GM10248 (cell line): ENCODE data around the gene SHF.

ENCODE experiments used
- CTCF ChIA-PET: fragments of 300-600 bp; sonication (Branson Sonifier 250); formaldehyde crosslinking; extraction: SDS; loops from one replicate; lab custom pipeline; 2021; ENCODE audit warnings: antibody characterized with exemption; lab: Yijun Ruan, JAX
- POLR2A ChIA-PET: fragments of 350-650 bp; sonication (Branson Sonifier 250); formaldehyde crosslinking; extraction: SDS; loops from one replicate; lab custom pipeline; 2020; ENCODE audit warnings: antibody characterized with exemption; lab: Yijun Ruan, JAX
- DNase-seq: peaks from one replicate; pipeline ENCODE4 v3.0.0; 2012; ENCODE audit errors: extremely low spot score
- TF ChIP-seq, protein P1 (sequence below): IDR thresholded peaks from 2 replicates; pipeline ENCODE4 v1.5.1; 2012; ENCODE audit warnings: mild to moderate bottlenecking, low read depth; ENCODE audit errors: extremely low read depth, missing control alignments, control extremely low read depth

The SHF gene

DNA sequence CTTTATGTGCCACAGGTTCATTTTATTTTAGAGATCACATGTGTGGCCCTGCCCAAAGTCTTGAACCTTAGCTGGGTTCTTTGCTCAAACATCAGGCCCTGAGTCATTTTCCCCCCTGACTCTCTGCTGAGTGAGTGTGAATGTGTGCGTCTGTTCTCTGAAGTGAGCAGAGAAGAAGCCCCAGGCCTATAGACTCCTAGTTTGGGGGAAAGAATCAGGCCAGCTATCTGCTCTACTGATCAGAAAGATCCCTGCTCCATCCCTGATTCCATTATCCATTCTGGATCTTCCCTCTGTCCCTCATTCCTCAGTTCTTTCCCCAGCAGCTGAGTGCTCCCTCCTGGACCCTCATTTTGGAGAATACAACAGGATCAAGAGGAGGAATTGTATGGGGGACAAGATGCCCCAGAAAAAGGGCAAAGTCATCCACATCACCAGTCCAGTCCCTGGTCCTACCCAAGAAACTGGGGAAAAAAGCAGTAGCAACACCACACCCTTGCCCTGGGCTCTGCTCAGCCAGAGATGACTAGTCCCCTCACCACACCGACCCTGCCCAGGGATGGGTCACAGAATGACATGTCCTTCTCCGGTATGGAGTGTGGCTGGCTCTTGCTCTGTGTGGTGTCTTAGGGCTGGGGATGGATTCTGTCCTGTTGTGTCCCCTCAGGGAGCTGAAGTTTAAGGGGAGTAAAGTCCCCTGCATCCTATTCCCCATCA is 54.8 kb downstream of the SHF start:
- CTCF ChIA-PET: interaction anchor here (0.9 to 5.6 kb wide), 6 partner anchors 11 to 173 kb away, joined by 3 to 53 read pairs (median 6); no protein-coding TSS in a partner anchor
- no peak for DNase-seq
- TF ChIP-seq, protein P1, sequence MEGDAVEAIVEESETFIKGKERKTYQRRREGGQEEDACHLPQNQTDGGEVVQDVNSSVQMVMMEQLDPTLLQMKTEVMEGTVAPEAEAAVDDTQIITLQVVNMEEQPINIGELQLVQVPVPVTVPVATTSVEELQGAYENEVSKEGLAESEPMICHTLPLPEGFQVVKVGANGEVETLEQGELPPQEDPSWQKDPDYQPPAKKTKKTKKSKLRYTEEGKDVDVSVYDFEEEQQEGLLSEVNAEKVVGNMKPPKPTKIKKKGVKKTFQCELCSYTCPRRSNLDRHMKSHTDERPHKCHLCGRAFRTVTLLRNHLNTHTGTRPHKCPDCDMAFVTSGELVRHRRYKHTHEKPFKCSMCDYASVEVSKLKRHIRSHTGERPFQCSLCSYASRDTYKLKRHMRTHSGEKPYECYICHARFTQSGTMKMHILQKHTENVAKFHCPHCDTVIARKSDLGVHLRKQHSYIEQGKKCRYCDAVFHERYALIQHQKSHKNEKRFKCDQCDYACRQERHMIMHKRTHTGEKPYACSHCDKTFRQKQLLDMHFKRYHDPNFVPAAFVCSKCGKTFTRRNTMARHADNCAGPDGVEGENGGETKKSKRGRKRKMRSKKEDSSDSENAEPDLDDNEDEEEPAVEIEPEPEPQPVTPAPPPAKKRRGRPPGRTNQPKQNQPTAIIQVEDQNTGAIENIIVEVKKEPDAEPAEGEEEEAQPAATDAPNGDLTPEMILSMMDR: no peak
- POLR2A ChIA-PET: interaction anchor here (1.0 kb wide), 1 partner anchor 23 kb away, joined by 3 read pairs; no protein-coding TSS in a partner anchor

DNA sequence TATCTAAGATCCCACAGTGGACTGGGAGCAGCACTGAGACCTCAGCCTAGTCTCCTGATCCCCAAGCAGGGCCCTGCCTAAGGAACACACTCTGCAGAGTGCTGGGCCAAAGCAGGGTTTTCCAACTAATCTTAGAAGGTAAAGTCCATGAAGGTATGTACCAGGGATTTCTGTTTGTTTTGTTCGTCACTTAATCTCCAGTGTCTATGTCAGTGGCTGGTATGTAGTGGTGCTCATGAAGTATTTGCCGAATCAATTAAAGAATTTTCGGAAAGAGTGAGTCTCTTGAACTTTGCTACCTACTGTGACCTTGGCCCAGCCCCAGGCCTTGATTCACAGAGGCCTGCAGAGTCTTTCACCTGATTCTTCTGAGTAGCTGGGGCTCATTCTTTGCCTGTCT is 56.3 kb downstream of the SHF start:
- CTCF ChIA-PET: interaction anchor here (1.9 to 5.6 kb wide), 3 partner anchors 9 to 26 kb away, joined by 5 to 53 read pairs (median 44); no protein-coding TSS in a partner anchor
- no peak for DNase-seq

DNA sequence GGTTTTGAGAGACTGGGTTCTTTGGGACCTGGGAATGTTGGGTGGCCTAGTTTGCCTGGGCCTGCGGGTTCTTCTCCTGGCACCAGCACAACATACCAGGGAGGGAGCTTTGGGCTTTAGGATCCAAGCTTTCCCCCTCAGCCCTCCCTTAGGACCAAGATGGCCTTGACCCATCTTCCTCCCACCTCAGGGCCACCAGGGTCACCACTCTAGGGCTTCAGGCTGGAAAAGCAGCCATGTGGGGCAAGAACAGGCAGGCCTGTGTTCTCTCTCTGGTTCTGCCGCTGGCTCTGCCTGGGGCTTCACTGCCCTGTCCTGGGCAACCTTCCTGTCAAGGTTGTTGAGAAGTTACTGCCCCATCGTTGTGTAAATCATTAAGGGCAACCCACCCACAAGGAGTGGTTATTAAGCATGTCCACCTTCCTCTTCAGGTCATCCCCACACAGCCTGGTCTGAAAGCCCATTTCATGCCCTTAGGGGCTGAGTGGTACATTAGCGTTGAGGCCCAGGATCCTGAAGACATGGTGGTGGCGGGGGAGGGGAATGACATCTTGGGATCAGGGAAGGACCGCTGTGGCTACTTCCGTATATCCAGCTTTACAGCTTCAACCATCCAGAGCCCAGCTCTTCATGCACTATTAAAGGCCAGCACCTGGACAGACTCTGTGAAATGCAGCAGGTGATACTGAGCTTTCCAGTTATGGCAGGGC is 57.3 kb downstream of the SHF start:
- DNase-seq: no peak
- ChIA-PET POLR2A (no interaction called here), CTCF (interaction anchor here (5.2 to 5.6 kb wide), 2 partner anchors 8 to 12 kb away, joined by 44 to 53 read pairs; no protein-coding TSS in a partner anchor)
- TF ChIP-seq, protein P1: no peak

More for the DNA sequence above, 56.3 kb downstream of the SHF start:
- TF ChIP-seq, protein P1: no peak
- POLR2A ChIA-PET: no interaction called here

DNA sequence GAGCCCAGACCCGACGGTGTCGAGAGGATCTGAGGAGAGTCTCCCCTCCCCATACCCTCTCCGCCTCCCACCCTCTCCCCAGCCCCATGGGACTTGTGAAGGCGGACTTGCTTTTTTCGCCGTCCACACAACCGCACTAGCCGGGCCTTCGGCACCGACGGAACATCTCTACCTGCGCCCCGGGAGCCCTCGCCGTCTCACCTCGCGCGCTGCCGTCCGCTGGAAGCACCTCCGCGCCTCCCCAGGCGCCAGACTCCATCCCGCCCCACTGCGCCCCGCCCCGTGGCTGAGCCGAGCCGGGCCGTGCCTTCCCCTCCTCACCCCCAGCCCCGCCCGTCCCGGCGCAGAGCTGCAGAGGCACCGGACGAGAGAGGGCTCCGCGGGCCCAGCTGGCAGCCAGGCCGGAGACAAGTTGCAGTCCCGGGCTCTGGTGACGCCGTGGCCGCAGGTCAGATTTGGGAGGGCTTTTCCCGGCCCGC is 58.1 kb downstream of the SHF start, which contains the start of the genes DUOX1 and DUOXA1:
DUOX1 (plus strand) TSS at position 344 of the 479 bp plus-strand sequence. CDS start 1,973 bp downstream, outside the sequence.
DUOXA1 (minus strand) TSS at position 229 of the 479 bp plus-strand sequence. CDS start 6,865 bp downstream, outside the sequence.
- ChIA-PET CTCF (interaction anchor here (5.2 kb wide), 1 partner anchor 11 kb away, joined by 53 read pairs; no protein-coding TSS in a partner anchor), POLR2A (no interaction called here)
- TF ChIP-seq, protein P1: no peak
- DNase-seq: no peak

DNA sequence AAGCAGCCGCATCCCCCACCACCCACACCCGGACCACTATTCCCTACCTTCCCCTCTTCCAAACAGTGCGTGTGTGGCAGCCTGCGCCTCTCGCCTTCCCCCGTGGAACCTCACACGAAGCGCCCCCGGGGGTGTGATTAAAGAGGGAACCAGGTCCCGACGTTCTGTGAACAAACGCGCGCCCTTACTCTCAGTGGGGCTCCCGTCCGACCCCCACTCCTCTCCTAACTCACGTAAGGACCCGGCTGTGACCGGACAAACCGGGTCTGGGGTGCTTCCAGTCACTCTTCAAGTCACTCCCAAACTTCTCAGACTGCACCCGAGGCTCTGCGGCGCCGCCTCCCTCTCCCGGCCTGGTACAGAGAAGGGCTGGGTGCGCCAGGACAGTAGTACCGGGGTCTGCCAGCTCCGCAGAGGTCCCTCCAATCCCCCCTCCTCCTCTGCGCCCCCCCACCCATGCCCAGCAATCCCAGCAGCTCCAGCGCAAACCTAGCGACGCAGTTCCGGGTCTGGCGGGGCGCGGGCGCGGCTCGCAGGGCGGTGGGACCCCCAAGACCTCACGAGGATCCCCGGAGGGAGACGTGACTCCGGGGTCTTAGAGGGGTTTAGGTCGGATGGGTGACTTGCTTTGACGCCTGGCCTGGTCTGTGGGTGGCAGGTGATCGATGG is 58.7 kb downstream of the SHF start:
- CTCF ChIA-PET: interaction anchor here (5.2 kb wide), 1 partner anchor 11 kb away, joined by 53 read pairs; no protein-coding TSS in a partner anchor
- DNase-seq: no peak
- POLR2A ChIA-PET: no interaction called here
- TF ChIP-seq, protein P1: no peak
